ENCODE data around the gene GRIP1.

- TF ChIP-seq, protein P1, sequence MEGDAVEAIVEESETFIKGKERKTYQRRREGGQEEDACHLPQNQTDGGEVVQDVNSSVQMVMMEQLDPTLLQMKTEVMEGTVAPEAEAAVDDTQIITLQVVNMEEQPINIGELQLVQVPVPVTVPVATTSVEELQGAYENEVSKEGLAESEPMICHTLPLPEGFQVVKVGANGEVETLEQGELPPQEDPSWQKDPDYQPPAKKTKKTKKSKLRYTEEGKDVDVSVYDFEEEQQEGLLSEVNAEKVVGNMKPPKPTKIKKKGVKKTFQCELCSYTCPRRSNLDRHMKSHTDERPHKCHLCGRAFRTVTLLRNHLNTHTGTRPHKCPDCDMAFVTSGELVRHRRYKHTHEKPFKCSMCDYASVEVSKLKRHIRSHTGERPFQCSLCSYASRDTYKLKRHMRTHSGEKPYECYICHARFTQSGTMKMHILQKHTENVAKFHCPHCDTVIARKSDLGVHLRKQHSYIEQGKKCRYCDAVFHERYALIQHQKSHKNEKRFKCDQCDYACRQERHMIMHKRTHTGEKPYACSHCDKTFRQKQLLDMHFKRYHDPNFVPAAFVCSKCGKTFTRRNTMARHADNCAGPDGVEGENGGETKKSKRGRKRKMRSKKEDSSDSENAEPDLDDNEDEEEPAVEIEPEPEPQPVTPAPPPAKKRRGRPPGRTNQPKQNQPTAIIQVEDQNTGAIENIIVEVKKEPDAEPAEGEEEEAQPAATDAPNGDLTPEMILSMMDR (IDR thresholded peaks at IDR 0.05; ENCODE audit: extremely low read depth in 1 of 2, insufficient read depth in 1 of 2, low read depth in 1 of 2, low read length in 2 of 2) = no peak
- TF ChIP-seq EZH2 (IDR thresholded peaks at IDR 0.05; ENCODE audit: borderline replicate concordance, low read depth, low read length, severe bottlenecking) (no peak), POLR2A (IDR thresholded peaks at IDR 0.05; ENCODE audit: low read depth, low read length) (no peak)
Observed at GRCh38 chr12:66329941-66330340, 348.9 kb downstream of the GRIP1 start.

Data from endothelial cell of umbilical vein (primary cell).